CD4-positive, CD25-positive, alpha-beta regulatory T cell (primary cell): ENCODE measurements around the gene SGCE. TPM values are rescaled to one million over a fixed set of nuclear protein-coding genes. Genes with fewer than 3 reads are reported as not detected.
A peak's percentile ranks its signal among the peaks of the same experiment; 100 is the strongest.

Source experiments
- ATAC-seq, 2 donors: fragments of 150-1000 bp; cut with Tn5 transposase; one replicate each; pipeline ENCODE4 v1.10.0; 2021; ENCODE audit warnings: low read depth in 2 of 2, moderate number of reproducible peaks in 2 of 2, moderate library complexity in 1 of 2
- DNase-seq, 3 donors: peaks; one replicate each; pipeline versions ENCODE4 v3.0.0 to v3.0.0-alpha.2; 2012 to 2022; ENCODE audit warnings: mixed read lengths in 1 of 3
- H3K27ac ChIP-seq: one replicate; pipeline ENCODE4 v1.7.0; 2013; ENCODE audit warnings: mild to moderate bottlenecking, low read length; ENCODE audit not compliant: insufficient read depth, poor library complexity, severe bottlenecking
- H3K27me3 ChIP-seq: one replicate; pipeline ENCODE4 v1.7.0; 2013; ENCODE audit warnings: low read length; ENCODE audit not compliant: control insufficient read depth, insufficient read depth
- H3K36me3 ChIP-seq: one replicate; pipeline ENCODE4 v1.7.0; 2013; ENCODE audit warnings: mild to moderate bottlenecking, low read length, moderate library complexity; ENCODE audit not compliant: control insufficient read depth, insufficient read depth
- H3K4me1 ChIP-seq: 2 replicates; pipeline ENCODE4 v1.7.0; 2013; ENCODE audit warnings: mild to moderate bottlenecking, low read length; ENCODE audit not compliant: insufficient read depth, control insufficient read depth, poor library complexity, severe bottlenecking
- H3K4me3 ChIP-seq: one replicate; pipeline ENCODE4 v1.7.0; 2013; ENCODE audit warnings: low read depth, mild to moderate bottlenecking, low read length, moderate library complexity
- H3K9me3 ChIP-seq, 2 experiments: 1 replicate in 1 of 2; 2 replicates in 1 of 2; pipeline ENCODE4 v1.7.0; 2013; ENCODE audit warnings: low read length in 2 of 2, mild to moderate bottlenecking in 1 of 2, moderate library complexity in 1 of 2; ENCODE audit not compliant: control insufficient read depth in 2 of 2
- H3K27ac Mint-ChIP-seq, 3 donors: one replicate each; pipeline ENCODE4 v1.8.0; 2020 to 2022; ENCODE audit warnings: mild to moderate bottlenecking in 3 of 3, mixed read lengths in 3 of 3, moderate library complexity in 2 of 3
- H3K27me3 Mint-ChIP-seq: one replicate; pipeline ENCODE4 v1.8.0; 2022; ENCODE audit warnings: mild to moderate bottlenecking, mixed read lengths
- H3K36me3 Mint-ChIP-seq: one replicate; pipeline ENCODE4 v1.8.0; 2020; ENCODE audit warnings: mixed read lengths
- H3K4me1 Mint-ChIP-seq, 4 donors: one replicate each; pipeline ENCODE4 v1.8.0; 2020 to 2022; ENCODE audit warnings: mixed read lengths in 4 of 4, mild to moderate bottlenecking in 1 of 4
- H3K4me3 Mint-ChIP-seq, 4 donors: one replicate each; pipeline ENCODE4 v1.8.0; 2020 to 2022; ENCODE audit warnings: mild to moderate bottlenecking in 4 of 4, mixed read lengths in 4 of 4, moderate library complexity in 3 of 4
- H3K9me3 Mint-ChIP-seq, 7 donors: one replicate each; pipeline ENCODE4 v1.8.0; 2020 to 2022; ENCODE audit warnings: mixed read lengths in 7 of 7, mild to moderate bottlenecking in 3 of 7, moderate library complexity in 2 of 7
- polyA plus RNA-seq, 4 donors: library from polyadenylated mRNA; unstranded; fragments of 300-500 nt; fragmentation: Illumina TruSeq; gene quantifications; one replicate each; pipeline ENCODE4 v1.2.3, GENCODE V29; 2021
- total RNA-seq: library from RNA; stranded (reverse); gene quantifications from one replicate; pipeline ENCODE4 v1.2.3, GENCODE V29; 2022

Gene SGCE
- total and polyA plus RNA-seq, 5 donors from 2014 or later, result 0.14 to 1.8 (median 1.0) TPM; not detected in 1

DNA sequence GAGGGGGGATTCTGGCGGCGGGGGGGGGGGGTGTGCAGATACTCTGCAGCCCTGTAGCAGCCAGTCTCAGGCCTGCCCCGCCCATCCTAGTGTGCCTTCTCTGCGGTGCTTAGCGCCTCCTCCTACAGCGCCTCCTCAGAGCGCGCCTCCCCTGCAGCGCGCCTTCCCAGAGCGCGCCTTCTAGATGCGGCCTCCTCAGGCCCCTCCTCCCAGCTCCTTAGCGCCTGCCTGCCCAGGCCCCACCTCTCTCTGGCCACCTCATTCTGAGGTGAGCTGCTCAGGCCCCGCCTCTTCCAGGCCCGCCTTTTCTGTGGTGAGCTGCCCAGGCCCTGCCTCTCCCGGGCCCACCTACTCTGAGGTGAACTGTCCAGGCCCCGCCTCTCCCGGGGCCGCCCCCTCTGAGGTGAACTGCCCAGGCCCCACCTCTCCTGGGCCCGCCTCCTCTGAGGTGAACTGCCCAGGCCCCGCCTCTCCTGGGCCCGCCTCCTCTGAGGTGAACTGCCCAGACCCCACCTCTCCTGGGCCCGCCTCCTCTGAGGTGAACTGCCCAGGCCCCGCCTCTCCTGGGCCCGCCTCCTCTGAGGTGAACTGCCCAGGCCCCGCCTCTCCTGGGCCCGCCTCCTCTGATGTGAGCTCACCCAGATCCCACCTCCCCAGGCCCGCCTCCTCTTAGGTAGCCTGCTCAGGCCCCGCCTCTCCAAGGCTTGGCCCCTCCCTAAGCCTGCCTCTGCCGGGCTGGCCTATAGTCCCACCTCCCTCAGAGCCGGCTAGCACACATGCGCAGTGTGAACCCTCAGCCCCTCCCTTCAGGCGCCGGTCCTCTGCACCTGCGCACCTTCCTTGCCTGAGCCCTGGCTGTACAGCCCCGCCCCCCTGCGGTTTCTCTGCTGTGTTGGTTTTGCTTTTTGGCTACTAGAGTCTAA lies 2.1 kb upstream of the SGCE start:
- H3K4me1 ChIP-seq, result peaks cover 20% of the 10 kb centered on the region
- Mint-ChIP-seq H3K27ac (peak overlapping the region in 1 of 3 donors; percentile 96), H3K4me3 (peak overlapping the region; percentile 84 to 94 (median 90)), H3K36me3 (no peaks in the 10 kb centered on the region), H3K27me3 (peaks cover 25% of the 10 kb centered on the region), H3K4me1 (peaks cover 0 to 24% (median 12%) of the 10 kb centered on the region in 4 donors), H3K9me3 (peaks cover 0 to 2% (median 0%) of the 10 kb centered on the region in 7 donors)
- peaks cover 18% of the 10 kb centered on the region for H3K27me3 ChIP-seq
- DNase-seq (peak; percentile 91 to 95 (median 95)), ATAC-seq (peak; percentile 84 to 85)
- no peaks in the 10 kb centered on the region for H3K9me3 ChIP-seq
- peak overlapping the region; percentile 23 for H3K27ac ChIP-seq
- peak overlapping the region; percentile 79 for H3K4me3 ChIP-seq
- no peaks in the 10 kb centered on the region for H3K36me3 ChIP-seq

DNA sequence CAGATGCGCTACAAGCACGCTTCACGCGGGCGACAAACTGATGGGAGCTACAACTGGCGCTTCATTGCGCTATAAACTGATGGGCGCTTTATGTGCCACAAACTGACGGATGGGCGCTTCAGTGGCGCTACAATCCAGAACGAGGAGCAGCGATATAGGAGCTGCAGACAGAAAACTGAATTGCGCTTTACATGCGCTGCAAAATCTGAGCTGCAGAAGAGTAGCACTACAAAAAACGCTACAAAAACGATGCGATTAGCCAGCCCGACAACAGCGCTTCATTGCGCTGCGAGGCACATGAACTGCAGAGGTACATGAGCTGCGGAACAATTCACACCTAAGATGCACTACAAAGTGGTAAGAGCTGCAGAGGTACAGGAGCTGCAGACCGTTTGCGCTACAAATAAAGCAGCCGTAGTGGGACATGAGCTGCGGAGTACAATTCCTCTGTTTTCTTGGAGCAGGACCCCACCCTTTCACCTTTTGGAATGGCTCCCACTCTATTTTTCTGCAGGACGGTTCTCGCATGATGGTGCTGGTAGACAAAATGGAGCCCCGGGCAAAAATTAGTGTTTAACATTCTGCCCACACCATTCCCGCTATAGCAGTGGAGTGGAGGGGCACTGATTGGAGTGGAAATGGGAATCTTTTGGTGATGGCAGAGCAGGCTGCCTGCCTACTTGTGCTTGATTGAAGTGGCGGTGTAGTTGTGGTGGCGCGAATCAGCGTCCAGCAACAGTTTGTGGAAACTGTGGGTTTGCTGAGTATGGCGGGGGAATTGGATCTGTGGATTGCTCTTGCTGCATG lies 1.2 kb upstream of the SGCE start:
- Histone ChIP-seq H3K4me3 (peak overlapping the region; percentile 79), H3K4me1 (peaks cover 20% of the 10 kb centered on the region), H3K9me3 (no peaks in the 10 kb centered on the region), H3K27ac (no peak overlapping the region), H3K27me3 (peaks cover 27% of the 10 kb centered on the region), H3K36me3 (no peaks in the 10 kb centered on the region)
- H3K4me3 Mint-ChIP-seq, result peak overlapping the region; percentile 84 to 94 (median 90)
- DNase-seq, result peak in 2 of 3 donors; percentile 46 to 50
- H3K9me3 Mint-ChIP-seq, result peaks cover 0 to 2% (median 0%) of the 10 kb centered on the region in 7 donors
- peaks cover 0 to 24% (median 12%) of the 10 kb centered on the region in 4 donors for H3K4me1 Mint-ChIP-seq
- H3K36me3 Mint-ChIP-seq, result no peaks in the 10 kb centered on the region
- ATAC-seq, result no peak
- H3K27me3 Mint-ChIP-seq, result peaks cover 28% of the 10 kb centered on the region
- H3K27ac Mint-ChIP-seq, result peak overlapping the region in 2 of 3 donors; percentile 33 to 96

DNA sequence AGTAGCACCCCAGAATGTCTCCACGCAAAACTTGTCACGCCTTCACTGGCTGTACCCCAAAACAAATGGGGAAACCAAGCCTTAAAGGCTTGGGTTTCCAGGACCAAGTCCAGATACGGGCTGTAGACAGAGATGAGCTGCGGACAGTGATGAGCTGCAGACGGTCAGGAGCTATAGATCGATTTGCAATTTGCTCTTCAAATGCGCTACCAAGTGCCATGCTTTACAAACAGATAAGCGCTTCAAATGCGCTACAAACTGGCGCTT lies 658 bp upstream of the SGCE start:
- no peaks in the 10 kb centered on the region for H3K36me3 Mint-ChIP-seq
- H3K4me3 Mint-ChIP-seq, result peak overlapping the region; percentile 84 to 94 (median 90)
- no peak overlapping the region for H3K27ac ChIP-seq
- ATAC-seq (no peak), DNase-seq (no peak)
- H3K27me3 ChIP-seq, result peaks cover 32% of the 10 kb centered on the region
- H3K4me1 Mint-ChIP-seq, result peaks cover 0 to 24% (median 12%) of the 10 kb centered on the region in 4 donors
- peaks cover 20% of the 10 kb centered on the region for H3K4me1 ChIP-seq
- H3K36me3 ChIP-seq, result no peaks in the 10 kb centered on the region
- H3K9me3 ChIP-seq, result no peaks in the 10 kb centered on the region
- peaks cover 33% of the 10 kb centered on the region for H3K27me3 Mint-ChIP-seq
- H3K9me3 Mint-ChIP-seq, result peaks cover 0 to 2% (median 0%) of the 10 kb centered on the region in 7 donors
- H3K4me3 ChIP-seq, result peak overlapping the region; percentile 79
- peak overlapping the region in 2 of 3 donors; percentile 33 to 87 for H3K27ac Mint-ChIP-seq

DNA sequence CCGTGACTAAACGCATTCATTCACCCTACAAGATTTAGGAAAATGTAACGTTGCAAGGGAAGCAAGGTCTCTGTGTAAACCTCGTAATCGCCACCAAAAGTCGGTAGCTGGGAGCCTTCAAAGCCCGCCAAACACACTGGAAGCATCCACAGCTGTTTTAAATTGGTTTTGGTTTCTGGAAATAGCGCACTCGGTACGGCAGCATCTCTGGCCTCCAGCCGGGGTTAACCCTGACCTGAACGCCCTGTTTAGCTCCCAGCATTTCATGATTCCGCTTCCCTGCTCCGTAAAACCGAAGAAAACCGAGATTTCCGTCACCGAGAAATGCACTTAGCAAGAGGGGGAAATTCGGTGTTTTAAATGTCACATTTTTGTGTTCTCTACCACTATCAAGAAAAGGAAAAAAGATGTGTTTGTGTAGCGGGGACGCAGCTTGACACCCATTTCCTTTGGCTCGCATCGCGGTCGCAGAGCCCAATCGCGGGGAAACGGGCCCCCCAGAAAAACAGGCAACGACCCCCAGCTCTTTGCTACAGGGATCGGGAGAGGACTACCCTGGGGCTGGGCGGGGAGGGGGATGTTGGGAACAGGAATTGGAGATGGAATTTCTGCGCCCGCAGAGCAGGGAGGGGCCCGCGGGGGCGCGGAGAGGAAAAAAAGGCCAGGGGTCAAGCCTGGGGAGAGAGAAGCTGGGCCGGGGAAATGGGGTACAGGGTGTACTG lies 646 bp downstream of the SGCE start:
- no peaks in the 10 kb centered on the region for H3K36me3 Mint-ChIP-seq
- no peak overlapping the region for H3K27ac Mint-ChIP-seq
- no peaks in the 10 kb centered on the region for H3K36me3 ChIP-seq
- peaks cover 0 to 24% (median 12%) of the 10 kb centered on the region in 4 donors for H3K4me1 Mint-ChIP-seq
- H3K9me3 ChIP-seq, result no peaks in the 10 kb centered on the region
- peak in 1 of 3 donors; percentile 0 for DNase-seq
- H3K27me3 Mint-ChIP-seq, result peaks cover 45% of the 10 kb centered on the region
- peaks cover 20% of the 10 kb centered on the region for H3K4me1 ChIP-seq
- H3K9me3 Mint-ChIP-seq, result peaks cover 0 to 2% (median 0%) of the 10 kb centered on the region in 7 donors
- no peak for ATAC-seq
- H3K4me3 ChIP-seq, result peak overlapping the region; percentile 56
- no peak overlapping the region for H3K27ac ChIP-seq
- H3K27me3 ChIP-seq, result peaks cover 34% of the 10 kb centered on the region
- H3K4me3 Mint-ChIP-seq, result peak overlapping the region; percentile 67 to 89 (median 76)

DNA sequence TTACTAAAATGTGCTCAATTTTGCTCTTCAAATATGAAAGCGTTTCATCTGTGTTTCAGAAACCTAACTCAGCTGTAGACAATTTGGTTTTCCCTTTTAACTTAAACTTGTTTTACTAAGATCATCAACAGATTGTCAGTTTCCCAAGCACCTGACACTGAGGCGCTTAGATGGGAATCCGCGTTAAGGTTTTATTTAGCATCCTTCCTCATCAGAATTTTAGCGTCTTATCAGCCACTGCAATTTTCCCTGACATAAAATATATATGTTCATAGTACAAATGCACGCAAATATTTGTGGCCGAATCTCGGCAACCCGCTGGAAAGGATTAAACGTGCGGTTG lies 1.2 kb downstream of the SGCE start:
- no peaks in the 10 kb centered on the region for H3K36me3 ChIP-seq
- H3K27ac ChIP-seq, result no peak overlapping the region
- peak overlapping the region; percentile 67 to 89 (median 76) for H3K4me3 Mint-ChIP-seq
- peaks cover 34% of the 10 kb centered on the region for H3K27me3 ChIP-seq
- peak overlapping the region; percentile 56 for H3K4me3 ChIP-seq
- peaks cover 20% of the 10 kb centered on the region for H3K4me1 ChIP-seq
- H3K36me3 Mint-ChIP-seq, result no peaks in the 10 kb centered on the region
- no peaks in the 10 kb centered on the region for H3K9me3 ChIP-seq
- H3K9me3 Mint-ChIP-seq, result peaks cover 0 to 2% (median 0%) of the 10 kb centered on the region in 7 donors
- DNase-seq (peak in 1 of 3 donors; percentile 3), ATAC-seq (no peak)
- H3K27ac Mint-ChIP-seq, result no peak overlapping the region
- peaks cover 0 to 24% (median 12%) of the 10 kb centered on the region in 4 donors for H3K4me1 Mint-ChIP-seq
- H3K27me3 Mint-ChIP-seq, result peaks cover 48% of the 10 kb centered on the region

DNA sequence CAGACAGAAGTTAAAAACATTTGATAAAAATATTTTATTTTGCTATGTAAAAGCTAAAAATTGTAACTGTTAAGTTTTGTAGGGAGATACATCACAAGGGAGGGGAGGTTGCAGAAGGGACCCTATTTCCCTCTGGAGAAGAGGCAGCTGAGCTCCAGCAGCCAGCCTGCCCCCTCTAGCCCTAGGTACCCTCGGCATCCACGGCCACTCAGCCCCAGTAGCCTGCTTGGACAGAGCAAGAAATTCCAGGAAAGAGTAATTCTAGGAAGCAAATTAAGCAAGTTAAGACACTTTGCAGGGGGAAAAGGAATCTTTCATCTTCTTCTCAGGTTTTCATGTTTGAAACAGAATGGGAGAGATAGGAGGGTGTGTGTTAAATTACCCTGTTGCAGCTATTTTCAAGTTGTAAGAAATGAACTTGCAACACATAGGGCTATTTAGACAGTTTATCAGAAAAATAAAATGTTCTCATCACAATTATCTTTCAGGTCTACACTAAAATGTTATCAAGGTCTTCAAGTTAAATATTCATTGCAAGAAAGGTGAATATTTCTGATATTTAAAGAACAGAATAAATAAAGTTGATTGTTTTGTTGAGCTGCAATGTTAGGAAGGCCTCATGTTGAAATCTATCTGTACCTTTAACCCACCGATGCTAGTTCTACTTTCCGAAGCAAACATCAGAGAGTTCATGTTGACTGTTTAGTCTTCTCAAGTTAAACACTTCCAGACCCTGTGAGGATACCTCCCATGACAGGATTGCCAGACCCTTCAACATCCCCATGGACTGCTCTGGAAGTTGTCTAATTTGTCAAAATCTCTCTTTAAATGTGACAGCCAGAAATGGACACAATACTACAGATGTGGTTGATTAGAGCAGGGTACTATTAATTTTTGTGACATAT lies 5.5 kb downstream of the SGCE start:
- Histone ChIP-seq H3K9me3 (no peaks in the 10 kb centered on the region), H3K4me1 (peaks cover 7% of the 10 kb centered on the region), H3K27me3 (peaks cover 43% of the 10 kb centered on the region), H3K4me3 (no peak overlapping the region), H3K27ac (no peak overlapping the region), H3K36me3 (no peaks in the 10 kb centered on the region)
- peaks cover 0 to 1% (median 0%) of the 10 kb centered on the region in 7 donors for H3K9me3 Mint-ChIP-seq
- peaks cover 0 to 8% (median 5%) of the 10 kb centered on the region in 4 donors for H3K4me1 Mint-ChIP-seq
- no peak for ATAC-seq
- no peak overlapping the region for H3K27ac Mint-ChIP-seq
- no peaks in the 10 kb centered on the region for H3K36me3 Mint-ChIP-seq
- H3K27me3 Mint-ChIP-seq, result peaks cover 56% of the 10 kb centered on the region
- no peak for DNase-seq
- H3K4me3 Mint-ChIP-seq, result peak overlapping the region in 1 of 4 donors; percentile 68
